Smooth muscle cell (in vitro differentiated cells): ENCODE results near the gene ARHGAP30. TPM values are rescaled to one million over a fixed set of nuclear protein-coding genes. Genes with fewer than 3 reads are reported as not detected.

Source experiments
- DNase-seq: peaks from one replicate; lab custom pipeline; 2025; ENCODE audit not compliant: unreplicated experiment; lab: John Stamatoyannopoulos, UW
- H2AFZ ChIP-seq: fragments of 200-600 bp; sonication (generic); 2 replicates; pipeline ENCODE4 v1.6.0; 2016; ENCODE audit warnings: antibody characterized with exemption, low read depth, mild to moderate bottlenecking
- H3F3A ChIP-seq: fragments of 200-600 bp; sonication (generic); 2 replicates; pipeline ENCODE4 v1.6.0; 2017; ENCODE audit warnings: antibody characterized with exemption, low read depth
- H3K27ac ChIP-seq: fragments of 200-600 bp; sonication (generic); 2 replicates; pipeline ENCODE4 v1.5.1; 2016; ENCODE audit warnings: low read depth, mild to moderate bottlenecking
- H3K27me3 ChIP-seq: fragments of 200-600 bp; sonication (generic); 2 replicates; pipeline ENCODE4 v1.6.1; 2016; ENCODE audit warnings: low read depth, mild to moderate bottlenecking
- H3K36me3 ChIP-seq: fragments of 200-600 bp; sonication (generic); 2 replicates; pipeline ENCODE4 v1.5.1; 2016; ENCODE audit warnings: low read depth
- H3K4me1 ChIP-seq: fragments of 200-600 bp; sonication (generic); 2 replicates; pipeline ENCODE4 v1.5.1; 2016; ENCODE audit warnings: low read depth
- H3K4me2 ChIP-seq: fragments of 200-600 bp; sonication (generic); 2 replicates; pipeline ENCODE4 v1.6.0; 2016; ENCODE audit warnings: mild to moderate bottlenecking
- H3K4me3 ChIP-seq: fragments of 200-600 bp; sonication (generic); 2 replicates; pipeline ENCODE4 v1.5.1; 2016; ENCODE audit warnings: mild to moderate bottlenecking
- H3K79me2 ChIP-seq: fragments of 200-600 bp; sonication (generic); 2 replicates; pipeline ENCODE4 v1.6.0; 2016; ENCODE audit warnings: low read depth, mild to moderate bottlenecking
- H3K9ac ChIP-seq: fragments of 200-600 bp; sonication (generic); 2 replicates; pipeline ENCODE4 v1.6.0; 2016; ENCODE audit warnings: low read depth
- H3K9me3 ChIP-seq: fragments of 200-600 bp; sonication (generic); replicated peaks from 2 replicates; pipeline ENCODE4 v1.5.1; 2016; ENCODE audit warnings: low read depth
- H4K20me1 ChIP-seq: fragments of 200-600 bp; sonication (generic); 2 replicates; pipeline ENCODE4 v1.6.0; 2016; ENCODE audit warnings: low read depth
- WGBS: methylation state at CpG from one replicate; pipeline ENCODE4 v1.1.7; 2016; ENCODE audit warnings: low lambda C conversion rate; 5-methylcytosine and 5-hydroxymethylcytosine counted together
- polyA plus RNA-seq: library from polyadenylated mRNA; unstranded; fragments of >200 nt; fragmentation: Nextera tagmentation; extraction: Ambion mirVana; gene quantifications from 2 replicates; pipeline ENCODE4 v1.2.1, GENCODE V29; 2016
- total RNA-seq: library from RNA; depleted of rRNA; stranded (reverse); fragments of >200 nt; gene quantifications from 2 replicates; pipeline ENCODE4 v1.2.3, GENCODE V29; 2014
- TF ChIP-seq, protein P1 (sequence below): fragments of 200-600 bp; sonication (generic); IDR thresholded peaks from 2 replicates; pipeline ENCODE4 v1.5.1; 2017; ENCODE audit warnings: borderline replicate concordance, mild to moderate bottlenecking, antibody characterized with exemption; ENCODE audit not compliant: insufficient read depth, poor library complexity, severe bottlenecking

ARHGAP30 gene
- total and polyA plus RNA-seq, 2 experiments from 2014 or later, result 0.13 to 1.2 TPM

DNA sequence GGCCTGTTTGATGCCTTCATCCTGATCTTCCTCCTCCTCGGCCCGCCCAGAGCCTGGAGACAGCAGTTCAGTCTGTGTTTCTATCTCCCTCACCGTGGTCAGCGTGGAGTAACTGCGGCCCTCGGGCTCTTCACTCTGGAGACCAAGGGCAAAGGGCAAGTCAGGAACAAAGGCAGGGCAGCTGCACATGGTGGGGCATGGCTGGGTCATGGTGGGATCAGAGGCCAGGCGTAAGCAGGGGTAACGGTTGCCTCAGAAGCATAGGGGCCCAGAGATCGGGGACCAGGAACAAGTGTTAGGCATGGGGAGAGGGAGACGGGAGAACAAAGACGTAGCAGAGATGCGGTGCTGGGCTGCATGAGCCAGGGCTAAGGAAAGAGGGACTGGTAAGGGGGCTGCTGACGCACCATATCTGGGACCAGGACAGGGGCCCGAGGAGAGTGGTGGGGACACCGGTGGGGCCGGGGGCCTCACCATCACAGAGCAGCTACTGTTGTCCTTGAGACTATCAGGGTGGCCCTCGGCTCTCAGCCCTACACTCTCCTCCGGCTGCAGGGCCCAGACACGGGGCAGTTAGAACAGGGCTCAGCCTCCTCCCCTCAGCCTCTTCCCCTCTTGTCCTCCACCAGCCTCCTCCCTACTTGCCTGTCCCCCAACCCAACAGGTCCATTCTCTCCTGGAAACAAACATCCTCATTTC, 3.2 kb upstream of the ARHGAP30 start:
- Histone ChIP-seq H3K4me3 (no peak overlapping the region), H3K27ac (no peak overlapping the region), H3K79me2 (no peaks in the 10 kb centered on the region), H3K27me3 (no peaks in the 10 kb centered on the region), H3K4me1 (peaks cover 4% of the 10 kb centered on the region), H3K4me2 (no peak overlapping the region), H3K9ac (no peak overlapping the region), H3F3A (no peaks in the 10 kb centered on the region), H3K9me3 (no peaks in the 10 kb centered on the region), H4K20me1 (no peaks in the 10 kb centered on the region), H2AFZ (no peak overlapping the region), H3K36me3 (no peaks in the 10 kb centered on the region)
- TF ChIP-seq, protein P1, sequence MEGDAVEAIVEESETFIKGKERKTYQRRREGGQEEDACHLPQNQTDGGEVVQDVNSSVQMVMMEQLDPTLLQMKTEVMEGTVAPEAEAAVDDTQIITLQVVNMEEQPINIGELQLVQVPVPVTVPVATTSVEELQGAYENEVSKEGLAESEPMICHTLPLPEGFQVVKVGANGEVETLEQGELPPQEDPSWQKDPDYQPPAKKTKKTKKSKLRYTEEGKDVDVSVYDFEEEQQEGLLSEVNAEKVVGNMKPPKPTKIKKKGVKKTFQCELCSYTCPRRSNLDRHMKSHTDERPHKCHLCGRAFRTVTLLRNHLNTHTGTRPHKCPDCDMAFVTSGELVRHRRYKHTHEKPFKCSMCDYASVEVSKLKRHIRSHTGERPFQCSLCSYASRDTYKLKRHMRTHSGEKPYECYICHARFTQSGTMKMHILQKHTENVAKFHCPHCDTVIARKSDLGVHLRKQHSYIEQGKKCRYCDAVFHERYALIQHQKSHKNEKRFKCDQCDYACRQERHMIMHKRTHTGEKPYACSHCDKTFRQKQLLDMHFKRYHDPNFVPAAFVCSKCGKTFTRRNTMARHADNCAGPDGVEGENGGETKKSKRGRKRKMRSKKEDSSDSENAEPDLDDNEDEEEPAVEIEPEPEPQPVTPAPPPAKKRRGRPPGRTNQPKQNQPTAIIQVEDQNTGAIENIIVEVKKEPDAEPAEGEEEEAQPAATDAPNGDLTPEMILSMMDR, result no peak
- no peak for DNase-seq
- WGBS, result 95% methylated on average over 14 of the region's 19 CpGs

DNA sequence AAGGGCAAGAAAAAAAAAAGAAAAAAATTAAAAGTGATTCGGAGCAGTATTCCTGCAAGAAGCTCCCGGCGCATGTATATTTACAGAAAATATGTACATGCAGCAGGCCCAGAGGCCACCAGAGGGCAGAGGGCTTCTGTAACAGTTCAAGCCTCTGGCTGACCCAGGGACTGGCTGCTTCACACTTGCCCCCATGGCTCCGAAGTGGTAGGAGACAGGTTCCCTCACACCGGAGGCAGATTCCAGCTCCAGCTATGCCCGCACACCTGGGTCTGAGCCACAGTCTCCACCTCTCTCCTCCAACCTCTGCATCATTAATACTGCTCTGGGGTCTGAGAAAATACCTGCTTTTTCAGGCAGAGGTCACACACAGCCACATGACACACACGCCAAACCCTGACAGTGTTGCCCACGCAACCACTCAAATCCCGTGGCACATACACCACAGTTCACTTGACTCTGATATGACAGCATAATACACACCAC, 2.2 kb upstream of the ARHGAP30 start:
- no peaks in the 10 kb centered on the region for H3K79me2 ChIP-seq
- TF ChIP-seq, protein P1, result peak; percentile 71
- H3K4me1 ChIP-seq, result peaks cover 4% of the 10 kb centered on the region
- H3K9ac ChIP-seq, result no peak overlapping the region
- no peaks in the 10 kb centered on the region for H4K20me1 ChIP-seq
- no peaks in the 10 kb centered on the region for H3K27me3 ChIP-seq
- no peak overlapping the region for H3K27ac ChIP-seq
- no peak for DNase-seq
- no peak overlapping the region for H2AFZ ChIP-seq
- peak overlapping the region; percentile 41 for H3K4me2 ChIP-seq
- H3K9me3 ChIP-seq, result no peaks in the 10 kb centered on the region
- no peaks in the 10 kb centered on the region for H3K36me3 ChIP-seq
- 62% methylated on average over 9 of the region's 9 CpGs for WGBS
- H3K4me3 ChIP-seq, result no peak overlapping the region
- H3F3A ChIP-seq, result no peaks in the 10 kb centered on the region

DNA sequence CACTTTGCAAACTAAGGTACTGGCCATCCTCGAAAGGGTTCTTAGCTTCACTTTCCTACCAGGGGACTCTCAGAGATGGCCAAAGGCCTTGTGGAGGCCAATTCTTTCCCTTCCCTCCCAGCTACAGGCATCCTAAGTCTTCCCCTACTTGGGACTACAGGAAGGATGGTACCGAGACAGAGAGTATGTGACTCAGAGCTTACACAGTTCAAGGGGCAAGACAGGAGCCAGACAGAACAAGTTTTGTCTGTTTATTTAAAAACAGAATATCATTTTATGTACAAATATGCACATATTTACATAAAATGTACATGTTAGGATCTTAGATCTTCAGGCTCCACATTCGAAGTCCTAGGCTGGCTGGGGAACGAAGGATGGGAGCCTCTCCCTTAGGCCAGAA, 1.1 kb upstream of the ARHGAP30 start:
- 57% methylated on average over 4 of the region's 4 CpGs for WGBS
- Histone ChIP-seq H3K27me3 (no peaks in the 10 kb centered on the region), H3K27ac (peak overlapping the region; percentile 73), H4K20me1 (no peaks in the 10 kb centered on the region), H3K4me2 (peak overlapping the region; percentile 41), H3F3A (no peaks in the 10 kb centered on the region), H3K79me2 (no peaks in the 10 kb centered on the region), H2AFZ (peak overlapping the region; percentile 73), H3K4me1 (peaks cover 4% of the 10 kb centered on the region), H3K4me3 (no peak overlapping the region), H3K9ac (no peak overlapping the region), H3K36me3 (no peaks in the 10 kb centered on the region), H3K9me3 (no peaks in the 10 kb centered on the region)
- TF ChIP-seq, protein P1, result no peak
- DNase-seq, result no peak

DNA sequence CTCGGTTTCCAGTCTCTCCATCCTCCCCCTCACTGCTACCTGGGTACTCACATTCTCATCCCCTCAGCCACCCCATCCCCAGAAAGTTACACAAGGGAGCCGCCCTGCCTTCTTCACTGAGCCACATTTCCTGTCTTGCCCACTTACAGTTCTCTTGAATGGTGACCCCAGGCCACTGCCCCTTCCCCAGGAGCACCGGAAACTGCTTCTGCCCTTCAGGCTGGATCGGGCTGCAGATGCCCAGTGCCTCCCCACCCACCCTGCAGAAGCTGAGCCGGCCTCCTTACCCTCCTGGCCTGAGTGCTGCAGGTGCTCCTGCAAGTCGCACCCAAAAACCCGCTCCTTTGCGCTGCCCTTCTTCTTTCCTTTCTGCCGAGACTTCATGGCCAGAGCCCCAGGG, 450 bp downstream of the ARHGAP30 start:
- H3F3A ChIP-seq, result no peaks in the 10 kb centered on the region
- no peaks in the 10 kb centered on the region for H3K9me3 ChIP-seq
- TF ChIP-seq, protein P1, result no peak
- H3K4me1 ChIP-seq, result peaks cover 4% of the 10 kb centered on the region
- H4K20me1 ChIP-seq, result no peaks in the 10 kb centered on the region
- H3K27ac ChIP-seq, result no peak overlapping the region
- H3K4me2 ChIP-seq, result no peak overlapping the region
- no peak overlapping the region for H3K4me3 ChIP-seq
- DNase-seq, result no peak
- no peaks in the 10 kb centered on the region for H3K79me2 ChIP-seq
- H2AFZ ChIP-seq, result no peak overlapping the region
- no peaks in the 10 kb centered on the region for H3K27me3 ChIP-seq
- H3K9ac ChIP-seq, result no peak overlapping the region
- no peaks in the 10 kb centered on the region for H3K36me3 ChIP-seq
- WGBS, result 92% methylated on average over 9 of the region's 9 CpGs
